A549 treated with AZD2906 at 1 μM for 4 hours (cell line): ENCODE measurements around the gene COL2A1. TPM values are rescaled to one million over a fixed set of nuclear protein-coding genes. Genes with fewer than 3 reads are reported as not detected.

Source experiments
- total RNA-seq: library from RNA; stranded (reverse); fragments of 200-300 nt; extraction: Qiagen RNA extraction; gene quantifications from 5 replicates; pipeline ENCODE4 v1.2.3, GENCODE V29; 2022

Gene COL2A1
- 0.05 to 0.24 TPM (median 0.11 TPM) in 5 replicates for total RNA-seq

GRCh38 chr12:48004053-48004941 is at the start of gene COL2A1:
COL2A1 (minus strand) TSS chr12:48004476; CDS start chr12:48004321, 155 bp downstream.

GRCh38 chr12:47963340-47964040 is 40.8 kb downstream of the COL2A1 start, which contains the start of gene TMEM106C:
TMEM106C (plus strand) TSS chr12:47963596; CDS start chr12:47964237, 641 bp downstream.

Other genes with a start within 250 kb of the COL2A1 start
- gene RAPGEF3, start 245.6 kb downstream of the COL2A1 start, total RNA-seq = 0.52 to 0.63 TPM (median 0.55 TPM) in 5 replicates
- gene SLC48A1, start 231.2 kb downstream of the COL2A1 start, total RNA-seq = 21.7 to 27.6 TPM (median 24.8 TPM) in 5 replicates
- 51.2 to 68.0 TPM (median 63.8 TPM) in 5 replicates for gene HDAC7, start 184.6 kb downstream of the COL2A1 start, total RNA-seq
- 2.9 to 3.7 TPM (median 3.5 TPM) in 5 replicates for gene VDR, start 99.5 kb downstream of the COL2A1 start, total RNA-seq
- 120 to 140 TPM (median 124 TPM) in 5 replicates for gene TMEM106C, start 40.9 kb downstream of the COL2A1 start, total RNA-seq
- gene SENP1, start 101.6 kb upstream of the COL2A1 start, total RNA-seq = 10.0 to 15.3 TPM (median 10.7 TPM) in 5 replicates
- 23.1 to 27.6 TPM (median 25.4 TPM) in 5 replicates for gene PFKM, start 114.9 kb upstream of the COL2A1 start, total RNA-seq
- gene ASB8, start 153.0 kb upstream of the COL2A1 start, total RNA-seq = 12.4 to 22.8 TPM (median 13.2 TPM) in 5 replicates
- gene CCDC184, start 179.2 kb upstream of the COL2A1 start, total RNA-seq = 2.4 to 3.3 TPM (median 2.8 TPM) in 5 replicates
- not detected in 5 replicates for gene OR10AD1, start 198.8 kb upstream of the COL2A1 start, total RNA-seq